Measurements from ENCODE around the gene HECW1.

- TF ChIP-seq CTCF (conservative IDR thresholded peaks at IDR 0.05; ENCODE audit: low read length) (no peak), EZH2phosphoT487 (IDR thresholded peaks at IDR 0.05; ENCODE audit: borderline replicate concordance) (no peak)
Observed at GRCh38 chr7:43212921-43213320, 100.5 kb downstream of the HECW1 start.
